T follicular helper cell (primary cell): ENCODE data around the gene MCF2L2.
"Not testable (repeated sequence)": the region's sequence is repeated elsewhere in the genome, so short reads cannot be mapped to it uniquely, and the experiment has no call there.

ENCODE experiments used
- DNase-seq: peaks from one replicate; pipeline ENCODE4 v3.0.0-alpha.2; 2020; ENCODE audit warnings: low read depth

MCF2L2 gene

GRCh38 chr3:183233966-183234365, 194.5 kb downstream of the MCF2L2 start:
- no peak for DNase-seq

- no peak for DNase-seq
These were observed 197.6 kb downstream of the MCF2L2 start for GRCh38 chr3:183230826-183231225.

GRCh38 chr3:183230251-183230650, 198.2 kb downstream of the MCF2L2 start:
- not testable (repeated sequence) for DNase-seq

- DNase-seq: no peak
These were observed 199.2 kb downstream of the MCF2L2 start for GRCh38 chr3:183229178-183229577.

- no peak for DNase-seq
These were observed 200.8 kb downstream of the MCF2L2 start for GRCh38 chr3:183227586-183227985.

- DNase-seq: no peak
These were observed 202.0 kb downstream of the MCF2L2 start for GRCh38 chr3:183226333-183226890.

- DNase-seq: no peak
These were observed 204.0 kb downstream of the MCF2L2 start for GRCh38 chr3:183224180-183224970.

- DNase-seq: no peak
These were observed 205.7 kb downstream of the MCF2L2 start for GRCh38 chr3:183222631-183223235.

GRCh38 chr3:183220828-183221227, 207.6 kb downstream of the MCF2L2 start:
- DNase-seq: no peak

GRCh38 chr3:183218826-183219225, 209.6 kb downstream of the MCF2L2 start:
- DNase-seq: no peak

GRCh38 chr3:183217548-183218332, 210.7 kb downstream of the MCF2L2 start:
- no peak for DNase-seq

- DNase-seq: no peak
These were observed 212.7 kb downstream of the MCF2L2 start for GRCh38 chr3:183215591-183216202.

GRCh38 chr3:183214277-183214612, 214.2 kb downstream of the MCF2L2 start:
- no peak for DNase-seq

- no peak for DNase-seq
These were observed 214.8 kb downstream of the MCF2L2 start for GRCh38 chr3:183213415-183214276.

GRCh38 chr3:183212565-183212964, 215.9 kb downstream of the MCF2L2 start:
- DNase-seq: no peak

- DNase-seq: no peak
These were observed 216.3 kb downstream of the MCF2L2 start for GRCh38 chr3:183212096-183212495.

GRCh38 chr3:183211352-183211751, 217.1 kb downstream of the MCF2L2 start:
- DNase-seq: no peak

- DNase-seq: no peak
These were observed 217.5 kb downstream of the MCF2L2 start for GRCh38 chr3:183210862-183211341.

GRCh38 chr3:183210341-183210740, 218.1 kb downstream of the MCF2L2 start:
- DNase-seq: no peak

GRCh38 chr3:183208800-183209199, 219.6 kb downstream of the MCF2L2 start:
- no peak for DNase-seq

- no peak for DNase-seq
These were observed 220.2 kb downstream of the MCF2L2 start for GRCh38 chr3:183208260-183208659.
